AG20443 (cell line): ENCODE data around the gene DNAJC6.
"Not testable (repeated sequence)": the region's sequence is repeated elsewhere in the genome, so short reads cannot be mapped to it uniquely, and the experiment has no call there.

Source experiments
- DNase-seq: peaks from one replicate; pipeline ENCODE4 v3.0.0; 2012; ENCODE audit warnings: low spot score, mixed read lengths

Gene DNAJC6

GRCh38 chr1:65309304-65310077 lies at the start of gene DNAJC6:
DNAJC6 (plus strand) TSS chr1:65309543; CDS start chr1:65309746, 203 bp downstream.
- peak; percentile 94 for DNase-seq

DNA sequence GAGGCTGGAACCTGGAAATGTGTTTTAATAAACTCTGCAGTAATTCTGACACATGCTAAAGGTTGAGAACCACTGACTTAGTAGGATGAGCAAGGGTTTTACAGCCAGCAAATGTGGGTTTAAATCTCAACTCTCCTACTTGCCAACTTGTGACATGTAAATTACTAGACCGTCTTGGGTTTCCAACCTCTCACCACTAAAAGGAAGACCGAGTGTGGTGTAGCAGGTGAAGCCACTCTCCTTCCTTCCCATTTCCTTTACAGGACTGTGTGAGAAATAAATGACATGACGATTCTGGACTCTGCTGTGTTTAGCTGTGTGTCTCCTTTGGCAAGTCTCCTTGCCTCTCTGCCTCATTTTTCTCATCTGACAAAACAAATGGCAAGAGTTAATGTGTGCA lies 49.5 kb upstream of the DNAJC6 start:
- DNase-seq: no peak

DNA sequence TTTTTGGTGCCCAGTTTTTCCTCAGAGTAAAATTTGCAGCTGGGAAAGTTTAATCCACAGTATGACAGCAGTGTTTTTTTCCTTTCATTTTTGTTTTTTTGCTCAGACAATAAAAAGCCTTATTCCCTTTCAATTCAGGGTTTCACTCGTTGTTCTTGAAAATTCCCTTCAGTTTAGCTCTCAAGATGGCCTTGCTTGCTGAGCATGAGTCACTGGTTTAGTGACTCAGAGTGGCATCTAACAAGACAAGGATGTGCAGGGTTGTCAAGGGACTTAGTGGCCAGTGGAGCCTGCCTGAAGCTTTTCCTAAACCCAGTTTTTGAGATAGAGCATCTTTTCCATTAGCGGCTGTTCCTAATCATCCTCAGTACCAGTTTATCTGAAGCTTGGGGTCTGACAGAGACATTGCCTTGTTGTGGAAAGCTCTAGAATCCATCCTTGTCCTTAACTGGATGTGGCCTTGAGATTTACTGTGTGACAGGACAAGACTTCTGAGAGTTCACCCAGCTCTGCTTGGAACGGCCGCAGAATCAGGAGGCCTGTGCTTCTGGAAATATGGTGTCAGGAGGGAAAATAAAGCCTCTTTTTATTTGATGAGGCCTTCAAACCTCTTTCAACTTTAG lies 48.4 kb upstream of the DNAJC6 start:
- peak; percentile 84 for DNase-seq

DNA sequence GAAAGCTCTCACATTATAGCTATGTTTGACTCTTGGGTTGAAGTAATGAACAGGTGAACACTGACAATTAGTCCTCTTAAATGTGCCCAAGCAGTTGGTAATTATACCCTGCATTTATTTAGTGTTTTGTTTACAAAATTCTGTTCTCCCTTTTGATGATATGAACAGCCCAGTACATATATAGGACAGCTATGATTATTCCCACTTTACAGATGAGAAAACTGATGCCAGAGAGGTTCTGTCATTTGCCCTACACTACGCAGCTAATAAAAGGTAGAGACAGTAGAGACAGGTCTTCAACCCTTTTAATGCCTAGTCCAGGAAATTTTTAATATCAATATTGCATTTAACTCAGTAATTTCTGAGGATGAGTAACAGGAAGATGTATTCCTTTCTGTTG lies 46.1 kb upstream of the DNAJC6 start:
- no peak for DNase-seq

GRCh38 chr1:65264197-65264929 lies 45.0 kb upstream of the DNAJC6 start:
- peak; percentile 64 for DNase-seq

DNA sequence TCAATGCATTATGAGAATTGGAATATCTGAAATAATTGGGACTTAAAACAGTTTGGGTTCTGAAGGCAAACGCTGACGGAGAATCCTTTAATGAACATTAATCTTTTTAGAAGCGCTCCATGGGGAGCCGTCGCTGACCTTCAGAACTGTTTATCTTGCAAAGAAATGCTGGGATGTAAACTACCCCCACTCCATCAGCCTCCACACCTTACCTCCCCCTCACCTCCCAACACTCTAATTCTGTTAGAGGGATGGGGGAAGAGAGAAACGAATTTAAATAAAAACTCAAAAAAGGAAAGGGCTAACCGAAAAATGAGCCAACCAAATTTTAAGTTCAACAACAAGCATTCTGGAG lies 44.1 kb upstream of the DNAJC6 start:
- DNase-seq: no peak

DNA sequence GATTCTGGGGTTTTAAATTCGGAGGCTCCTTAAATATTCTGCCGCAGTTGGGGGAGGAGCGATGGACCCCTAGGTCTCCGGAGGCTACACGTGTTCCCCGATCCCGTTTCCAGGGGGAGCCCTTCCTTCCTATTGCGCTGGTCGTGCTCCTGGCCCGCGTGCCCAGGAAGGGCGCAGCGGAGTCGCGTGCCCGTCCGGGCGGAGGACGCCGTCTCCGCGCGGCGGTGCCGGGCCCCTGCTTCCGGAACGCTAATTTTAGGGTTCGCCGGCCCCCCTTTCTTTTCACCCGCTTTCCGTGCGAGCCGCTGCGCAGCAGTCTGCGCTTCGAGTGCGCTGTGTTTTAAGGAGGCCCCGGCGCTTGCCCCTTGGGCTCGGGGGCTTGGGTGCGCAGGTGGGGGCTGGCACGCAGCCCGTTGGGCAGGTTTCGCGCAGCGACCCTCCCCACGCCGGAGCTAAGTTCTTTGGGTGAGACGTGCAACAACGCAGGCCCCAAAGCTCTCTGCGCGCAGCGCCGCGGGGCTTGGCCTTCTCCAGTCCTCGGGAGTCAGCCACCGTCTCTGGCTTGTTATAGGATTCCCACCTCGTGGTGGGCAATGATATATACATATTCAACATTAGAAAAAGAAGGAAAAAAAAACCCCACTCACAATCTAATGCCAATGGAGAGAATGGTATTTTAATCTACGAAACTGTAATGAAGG lies 43.5 kb upstream of the DNAJC6 start:
- peak; percentile 83 for DNase-seq

DNA sequence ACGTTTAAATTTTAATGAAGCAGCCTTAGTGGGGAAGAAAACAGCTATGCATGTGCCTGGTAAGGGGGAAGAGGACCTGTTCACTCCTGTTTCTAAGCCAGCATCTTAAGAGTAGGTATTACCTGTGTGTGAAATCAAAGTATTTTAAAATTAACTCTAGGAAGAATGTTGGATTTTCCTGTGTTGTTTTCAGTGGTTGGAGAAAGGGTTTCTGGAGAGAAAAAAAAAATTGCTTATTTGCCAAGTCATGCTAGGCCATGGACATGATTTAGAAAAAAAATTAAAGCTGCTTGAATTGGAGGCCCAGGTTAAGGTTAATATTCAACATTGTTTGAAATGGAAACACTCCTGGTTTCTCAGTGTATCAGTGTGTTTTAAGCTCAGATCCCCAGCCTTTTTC lies 42.9 kb upstream of the DNAJC6 start:
- no peak for DNase-seq

DNA sequence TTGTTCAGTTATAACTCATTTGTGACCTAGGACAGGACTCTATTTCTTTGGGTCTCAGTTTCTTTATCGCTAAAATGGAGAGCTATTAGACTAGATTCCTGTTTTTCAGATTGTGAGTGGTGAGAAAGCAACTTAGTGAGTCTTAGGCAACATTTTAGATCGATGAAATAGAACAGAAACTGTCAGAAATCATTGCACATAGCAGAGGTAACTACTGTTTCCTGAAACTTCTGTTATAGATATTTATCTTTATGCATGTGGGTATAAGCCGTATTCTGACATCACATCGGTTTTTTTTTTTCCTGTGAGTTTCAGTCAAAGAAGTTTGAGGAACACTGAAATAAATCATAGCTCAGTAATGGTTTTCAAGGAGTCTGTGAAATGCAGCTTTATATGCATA lies 42.1 kb upstream of the DNAJC6 start:
- DNase-seq: no peak

GRCh38 chr1:65267683-65268082 lies 41.7 kb upstream of the DNAJC6 start:
- DNase-seq: no peak

GRCh38 chr1:65269612-65270011 lies 39.7 kb upstream of the DNAJC6 start:
- no peak for DNase-seq

- DNase-seq: no peak
Measured at GRCh38 chr1:65276197-65276939, 33.0 kb upstream of the DNAJC6 start.

DNA sequence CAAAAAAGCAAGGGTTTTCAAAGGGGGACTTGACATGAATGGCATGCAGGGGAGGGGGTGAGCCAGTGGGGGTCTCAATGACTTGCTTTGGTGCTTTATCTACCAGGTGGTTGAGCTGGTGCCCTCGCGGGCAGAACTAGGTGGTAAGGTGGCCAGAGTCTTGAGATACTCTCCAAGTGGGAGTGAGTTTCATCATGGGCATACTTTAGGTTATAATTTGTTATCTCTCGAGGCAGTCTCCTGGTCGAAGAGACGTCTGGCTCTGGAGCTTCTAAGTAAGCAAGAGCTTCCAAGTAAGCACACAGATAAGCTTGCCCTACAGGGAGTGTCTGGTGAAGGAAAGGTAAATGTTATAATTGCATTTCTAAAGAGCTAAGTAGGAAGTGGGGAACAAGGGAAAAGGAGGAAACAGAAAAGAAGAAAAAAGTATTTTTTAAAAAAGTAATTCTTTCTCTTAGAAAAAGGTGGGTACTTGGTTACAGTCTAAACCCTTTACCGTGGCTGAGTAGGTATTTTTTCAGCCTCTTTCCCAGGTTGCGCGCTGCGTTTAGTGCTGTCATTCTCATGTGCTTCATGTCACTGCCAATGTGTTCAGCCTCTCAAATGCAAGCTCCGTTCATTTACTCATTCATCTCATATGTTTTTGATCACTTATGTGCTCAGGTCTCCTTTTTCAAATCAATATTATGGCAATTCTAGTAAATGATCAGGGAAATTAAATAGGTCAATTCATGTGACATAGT lies 31.6 kb upstream of the DNAJC6 start:
- DNase-seq: no peak

DNA sequence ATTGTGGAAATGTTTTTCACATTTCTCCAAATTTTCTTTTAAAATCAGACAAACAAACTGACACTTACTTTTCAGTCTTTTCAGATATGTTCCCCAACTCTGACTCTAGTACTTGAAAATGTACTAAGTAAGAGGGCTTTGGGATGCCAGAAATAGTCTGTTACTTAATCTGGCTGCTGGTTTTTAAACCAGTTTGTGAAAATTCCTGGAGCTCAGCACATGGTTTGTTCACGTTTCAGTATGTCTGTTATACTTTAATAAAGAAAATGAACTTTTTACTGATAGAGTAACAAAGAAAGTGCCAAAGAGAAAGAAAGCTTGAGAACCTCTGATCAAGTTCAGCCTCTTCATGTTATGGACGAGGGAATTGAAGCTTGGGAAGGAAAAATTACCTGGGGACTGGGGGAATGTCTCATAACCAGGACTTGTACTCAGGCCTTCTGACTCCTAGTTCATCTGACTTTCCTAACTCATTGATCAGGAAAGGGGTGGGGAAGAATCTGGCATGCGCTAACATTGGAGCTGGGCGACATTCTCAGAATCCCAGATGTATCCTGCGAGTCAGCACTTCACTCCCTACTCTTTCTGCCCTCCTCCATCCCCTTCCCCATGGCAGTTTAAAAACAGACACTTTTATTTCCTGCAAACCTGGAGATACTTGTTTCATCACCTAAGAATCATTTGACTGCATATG lies 30.8 kb upstream of the DNAJC6 start:
- no peak for DNase-seq

- DNase-seq: no peak
Measured at GRCh38 chr1:65279070-65279779, 30.1 kb upstream of the DNAJC6 start.

DNA sequence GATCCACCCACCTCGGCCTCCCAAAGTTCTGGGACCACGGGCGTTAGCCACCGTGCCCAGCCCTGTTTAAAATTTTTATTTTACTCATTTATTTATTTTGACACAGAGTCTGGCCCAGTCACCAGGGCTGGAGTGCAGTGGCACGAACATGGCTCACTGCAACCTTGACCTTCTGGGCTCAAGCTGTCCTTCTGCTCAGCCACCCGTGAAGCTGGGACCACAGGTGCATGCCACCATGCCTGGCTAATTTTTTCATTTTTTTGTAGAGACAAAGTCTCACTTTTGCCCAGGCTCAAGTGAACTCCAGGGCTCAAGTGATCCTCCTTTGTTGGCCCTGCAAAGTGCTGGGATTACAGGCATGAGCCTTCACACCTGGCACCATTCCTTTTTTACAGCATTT lies 27.5 kb upstream of the DNAJC6 start:
- no peak for DNase-seq

DNA sequence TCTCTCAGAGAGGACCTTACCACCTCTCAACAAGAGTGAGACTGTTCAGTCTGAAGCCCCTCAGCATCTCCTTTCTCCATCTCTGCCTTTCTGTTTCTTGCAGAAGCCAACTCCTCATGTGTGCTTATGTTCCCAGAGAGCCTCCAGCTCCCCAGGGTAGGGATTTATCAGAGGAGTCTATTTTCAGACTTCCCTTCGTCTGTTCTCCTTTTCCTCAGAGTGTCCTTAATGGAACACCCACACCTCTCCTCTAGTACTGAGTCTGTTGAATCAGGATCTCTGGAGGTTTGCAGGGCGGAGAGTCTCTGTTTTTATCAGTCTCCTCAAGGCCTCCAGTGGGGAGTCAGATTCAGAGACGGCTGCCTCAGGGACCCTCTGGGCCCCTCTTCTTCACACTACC lies 25.1 kb upstream of the DNAJC6 start:
- DNase-seq: no peak

DNA sequence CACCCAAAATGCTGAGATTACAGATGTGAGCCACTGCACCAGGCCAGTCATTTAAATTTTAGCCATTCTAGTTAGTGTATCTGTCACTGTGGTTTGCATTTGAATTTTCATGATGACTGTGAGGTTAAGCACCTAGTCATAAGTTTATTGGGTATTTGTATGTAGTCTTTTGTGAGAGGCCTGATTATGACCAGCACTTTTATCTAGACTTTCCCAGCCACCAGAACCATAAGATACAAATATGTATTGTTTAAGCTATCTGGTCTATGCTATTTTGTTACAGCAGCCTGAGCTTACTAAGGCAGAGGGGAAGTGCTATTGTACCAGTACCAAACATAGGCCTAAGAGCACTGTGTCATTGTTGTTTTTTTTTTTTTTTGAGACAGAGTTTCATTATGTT lies 19.9 kb upstream of the DNAJC6 start:
- no peak for DNase-seq

DNA sequence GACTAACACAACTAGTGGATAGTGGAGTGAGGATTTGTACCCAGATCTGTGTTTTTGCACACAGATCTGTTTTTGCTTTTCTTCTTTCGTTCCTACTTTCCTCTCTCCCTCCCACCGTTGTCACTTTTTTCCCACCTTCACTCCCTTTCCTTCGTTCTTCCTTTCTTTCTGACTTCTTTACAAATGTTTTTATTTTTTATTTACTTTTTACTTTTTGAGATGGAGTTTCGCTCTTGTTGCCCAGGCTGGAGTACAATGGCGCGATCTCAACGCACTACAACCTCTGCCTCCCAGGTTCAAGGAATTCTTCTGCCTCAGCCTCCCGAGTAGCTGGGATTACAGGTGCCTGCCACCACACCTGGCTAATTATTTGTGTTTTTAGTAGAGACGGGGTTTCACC lies 17.5 kb upstream of the DNAJC6 start:
- not testable (repeated sequence) for DNase-seq
